Activated CD8-positive, alpha-beta T cell treated with anti-CD3 and anti-CD28 coated beads for 36 hours (primary cell): ENCODE results near the gene LRMDA. TPM values are rescaled to one million over a fixed set of nuclear protein-coding genes. Genes with fewer than 3 reads are reported as not detected.
A peak's percentile ranks its signal among the peaks of the same experiment; 100 is the strongest.

Source experiments
- ATAC-seq: fragments of 200-7000 bp; cut with Tn5 transposase; one replicate; pipeline ENCODE4 v1.10.0; 2021; ENCODE audit warnings: mild to moderate bottlenecking, moderate library complexity
- CTCF ChIA-PET: fragments of 350-600 bp; sonication (Branson Sonifier 250); formaldehyde crosslinking; loops from one replicate; lab custom pipeline; 2021; ENCODE audit warnings: antibody characterized with exemption; lab: Charles Lee
- POLR2A ChIA-PET: fragments of 350-600 bp; sonication (Branson Sonifier 250); formaldehyde crosslinking; loops from one replicate; lab custom pipeline; 2021; ENCODE audit warnings: antibody characterized with exemption; lab: Charles Lee
- DNase-seq: peaks from one replicate; pipeline ENCODE4 v3.0.0-alpha.2; 2020
- H3K27ac Mint-ChIP-seq: one replicate; pipeline ENCODE4 v1.8.0; 2021; ENCODE audit warnings: mild to moderate bottlenecking, mixed read lengths
- H3K27me3 Mint-ChIP-seq: one replicate; pipeline ENCODE4 v1.8.0; 2021; ENCODE audit warnings: mixed read lengths
- H3K36me3 Mint-ChIP-seq: one replicate; pipeline ENCODE4 v1.8.0; 2021; ENCODE audit warnings: low read depth, mixed read lengths
- H3K4me1 Mint-ChIP-seq: one replicate; pipeline ENCODE4 v1.8.0; 2021; ENCODE audit warnings: low read depth, mixed read lengths
- H3K4me3 Mint-ChIP-seq: one replicate; pipeline ENCODE4 v1.8.0; 2021; ENCODE audit warnings: mild to moderate bottlenecking, moderate library complexity, mixed read lengths
- H3K9me3 Mint-ChIP-seq: one replicate; pipeline ENCODE4 v1.8.0; 2021; ENCODE audit warnings: mixed read lengths
- intact Hi-C: fragments of 100-400 bp; cut with micrococcal nuclease; formaldehyde crosslinking; loops from one replicate; pipeline ENCODE4 v1.10.0; 2022
- total RNA-seq, 2 experiments: library from RNA; stranded (reverse); gene quantifications; one replicate each; pipeline ENCODE4 v1.2.3, GENCODE V29; 2021
- TF ChIP-seq, protein P1 (sequence below): fragments of 200-600 bp; IDR thresholded peaks from one replicate; pipeline ENCODE4 v1.8.0; 2022; ENCODE audit warnings: antibody characterized with exemption, mild to moderate bottlenecking

The LRMDA gene
- total RNA-seq, 2 experiments from 2014 or later = not detected

DNA sequence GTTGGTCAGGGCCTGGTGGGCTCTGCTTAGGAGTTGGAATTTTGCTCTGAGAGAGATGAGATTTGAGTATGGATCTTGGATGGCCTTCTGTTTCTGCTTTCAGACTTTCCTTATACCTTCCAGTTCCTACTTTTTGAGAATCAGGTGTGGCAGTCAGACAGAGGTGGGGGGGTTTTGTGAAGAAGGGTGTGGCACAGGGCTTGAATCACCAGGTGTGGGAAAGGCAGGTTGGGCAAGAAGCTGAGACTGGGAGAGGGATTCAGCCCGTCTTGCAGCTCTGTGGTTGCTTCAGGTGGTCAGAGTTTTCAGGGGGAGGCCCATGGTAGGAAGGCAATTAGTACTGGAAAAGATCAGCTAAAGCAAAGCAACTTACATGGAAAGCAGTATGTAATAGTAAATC, 340.2 kb downstream of the LRMDA start:
- no peaks in the 10 kb centered on the region for H3K36me3 Mint-ChIP-seq
- ChIA-PET POLR2A (no interaction called here), CTCF (no interaction called here)
- intact Hi-C loops = no loop called here
- H3K9me3 Mint-ChIP-seq = no peaks in the 10 kb centered on the region
- TF ChIP-seq, protein P1, sequence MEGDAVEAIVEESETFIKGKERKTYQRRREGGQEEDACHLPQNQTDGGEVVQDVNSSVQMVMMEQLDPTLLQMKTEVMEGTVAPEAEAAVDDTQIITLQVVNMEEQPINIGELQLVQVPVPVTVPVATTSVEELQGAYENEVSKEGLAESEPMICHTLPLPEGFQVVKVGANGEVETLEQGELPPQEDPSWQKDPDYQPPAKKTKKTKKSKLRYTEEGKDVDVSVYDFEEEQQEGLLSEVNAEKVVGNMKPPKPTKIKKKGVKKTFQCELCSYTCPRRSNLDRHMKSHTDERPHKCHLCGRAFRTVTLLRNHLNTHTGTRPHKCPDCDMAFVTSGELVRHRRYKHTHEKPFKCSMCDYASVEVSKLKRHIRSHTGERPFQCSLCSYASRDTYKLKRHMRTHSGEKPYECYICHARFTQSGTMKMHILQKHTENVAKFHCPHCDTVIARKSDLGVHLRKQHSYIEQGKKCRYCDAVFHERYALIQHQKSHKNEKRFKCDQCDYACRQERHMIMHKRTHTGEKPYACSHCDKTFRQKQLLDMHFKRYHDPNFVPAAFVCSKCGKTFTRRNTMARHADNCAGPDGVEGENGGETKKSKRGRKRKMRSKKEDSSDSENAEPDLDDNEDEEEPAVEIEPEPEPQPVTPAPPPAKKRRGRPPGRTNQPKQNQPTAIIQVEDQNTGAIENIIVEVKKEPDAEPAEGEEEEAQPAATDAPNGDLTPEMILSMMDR = no peak
- H3K4me3 Mint-ChIP-seq = no peak overlapping the region
- no peak for DNase-seq
- peaks cover 18% of the 10 kb centered on the region for H3K4me1 Mint-ChIP-seq
- peaks cover 6% of the 10 kb centered on the region for H3K27me3 Mint-ChIP-seq
- H3K27ac Mint-ChIP-seq = no peak overlapping the region
- no peak for ATAC-seq

DNA sequence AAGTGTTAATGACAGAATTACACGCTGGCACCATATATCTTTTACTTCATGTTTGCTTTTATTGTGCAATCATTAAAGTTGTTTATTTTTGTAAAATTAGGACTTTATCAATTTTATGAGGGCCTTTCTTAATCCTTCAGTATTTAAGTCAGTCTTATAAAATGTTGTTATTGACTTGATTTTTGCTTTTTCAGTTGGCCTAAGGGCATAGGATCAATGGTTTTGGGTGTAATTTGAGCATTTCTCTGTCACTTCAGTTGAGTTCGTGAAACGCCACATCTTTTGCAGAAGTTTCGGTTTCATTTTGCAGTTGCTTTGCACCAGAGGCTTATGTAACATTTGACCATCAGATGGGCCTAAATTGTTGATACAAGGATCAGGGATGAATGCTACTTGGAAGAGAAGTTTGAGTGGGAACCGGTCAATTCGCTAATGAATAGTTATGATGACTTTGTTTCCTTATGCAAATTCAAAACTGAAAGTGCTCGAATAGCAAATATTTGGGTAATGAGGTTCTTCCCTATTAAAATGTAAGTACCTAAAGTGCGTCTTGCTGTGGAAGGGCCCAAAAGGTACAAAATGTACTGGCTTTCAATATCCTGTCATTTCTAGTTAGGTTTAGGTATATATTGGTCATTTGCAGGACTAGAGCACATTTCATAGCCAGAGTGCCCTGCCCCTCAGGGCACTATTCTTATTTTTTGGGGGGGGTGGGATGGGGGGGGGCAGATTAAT, 340.9 kb downstream of the LRMDA start:
- H3K27ac Mint-ChIP-seq = no peak overlapping the region

DNA sequence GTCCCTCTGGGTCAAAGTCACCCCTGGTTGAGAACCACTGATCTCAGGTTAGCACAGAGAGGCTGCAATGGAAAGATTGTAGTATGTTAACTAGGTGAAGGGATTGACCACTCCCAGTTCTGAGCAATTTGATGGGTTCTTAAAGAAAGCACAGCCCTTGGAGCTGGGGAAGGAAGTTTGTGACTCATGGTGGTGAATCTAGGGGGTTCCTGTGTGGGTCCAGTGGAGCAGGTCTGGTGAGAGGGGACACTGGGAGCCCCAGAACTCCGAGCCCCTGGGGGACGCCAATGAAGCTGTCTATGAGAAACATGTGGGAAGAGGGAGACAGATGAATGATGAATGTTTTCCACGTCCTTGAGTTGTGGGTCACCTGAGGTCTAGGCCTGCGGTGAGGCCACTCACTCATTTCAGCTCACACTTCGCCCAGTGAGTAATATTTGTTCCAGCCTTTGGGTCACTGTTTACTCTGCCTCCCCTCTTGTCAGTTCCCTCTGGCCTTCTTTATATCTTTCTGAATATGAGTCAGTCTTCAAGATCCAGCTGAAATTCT, 341.9 kb downstream of the LRMDA start:
- intact Hi-C loops = no loop called here
- Mint-ChIP-seq H3K4me3 (no peak overlapping the region), H3K36me3 (no peaks in the 10 kb centered on the region), H3K27ac (no peak overlapping the region), H3K4me1 (peaks cover 18% of the 10 kb centered on the region), H3K27me3 (peaks cover 3% of the 10 kb centered on the region), H3K9me3 (no peaks in the 10 kb centered on the region)
- TF ChIP-seq, protein P1 = no peak
- DNase-seq = no peak
- ATAC-seq = no peak
- CTCF ChIA-PET = no interaction called here
- POLR2A ChIA-PET = no interaction called here

More for the DNA sequence above, 340.9 kb downstream of the LRMDA start:
- intact Hi-C loops = no loop called here
- POLR2A ChIA-PET = no interaction called here
- no peaks in the 10 kb centered on the region for H3K36me3 Mint-ChIP-seq
- H3K27me3 Mint-ChIP-seq = peaks cover 4% of the 10 kb centered on the region
- DNase-seq (peak; percentile 4), ATAC-seq (no peak)
- TF ChIP-seq, protein P1 = no peak
- CTCF ChIA-PET = no interaction called here
- H3K9me3 Mint-ChIP-seq = no peaks in the 10 kb centered on the region
- peak overlapping the region; percentile 40 for H3K4me3 Mint-ChIP-seq
- peaks cover 18% of the 10 kb centered on the region for H3K4me1 Mint-ChIP-seq

- intact Hi-C loops = no loop called here
- ATAC-seq (no peak), DNase-seq (no peak)
- H3K9me3 Mint-ChIP-seq = no peaks in the 10 kb centered on the region
- H3K27ac Mint-ChIP-seq = no peak overlapping the region
- peaks cover 18% of the 10 kb centered on the region for H3K4me1 Mint-ChIP-seq
- no peak overlapping the region for H3K4me3 Mint-ChIP-seq
- POLR2A ChIA-PET = interaction anchor here (0.6 kb wide), 1 partner anchor 89 kb away, joined by 4 read pairs; no protein-coding TSS in a partner anchor
- CTCF ChIA-PET = no interaction called here
- H3K27me3 Mint-ChIP-seq = peaks cover 4% of the 10 kb centered on the region
- TF ChIP-seq, protein P1 = no peak
- H3K36me3 Mint-ChIP-seq = no peaks in the 10 kb centered on the region
Observed at GRCh38 chr10:75773813-75774782, 342.7 kb downstream of the LRMDA start.
